ENCODE results near the gene MSI1. TPM values are rescaled to one million over a fixed set of nuclear protein-coding genes. Genes with fewer than 3 reads are reported as not detected.

The MSI1 gene
- 1 to 10 TPM in 1 of 4 donors, under 1 TPM in 1, not detected in 2; 0.33 to 1.6 TPM for total RNA-seq

- H3K36me3 ChIP-seq = no peaks in the 10 kb centered on the region
- intact Hi-C loops (cut with DNase I) = no loop called here
- H3K27me3 ChIP-seq = no peaks in the 10 kb centered on the region
- 0 to 1% methylated on average over 17 to 22 of the region's 119 CpGs for WGBS, 2 donors
- no peaks in the 10 kb centered on the region for H3K9me3 ChIP-seq
- no peak within 1 kb of the TSS for H3K27ac ChIP-seq
- TF ChIP-seq POLR2A (IDR thresholded peaks at IDR 0.05) = no peak
- TF ChIP-seq, protein P1, sequence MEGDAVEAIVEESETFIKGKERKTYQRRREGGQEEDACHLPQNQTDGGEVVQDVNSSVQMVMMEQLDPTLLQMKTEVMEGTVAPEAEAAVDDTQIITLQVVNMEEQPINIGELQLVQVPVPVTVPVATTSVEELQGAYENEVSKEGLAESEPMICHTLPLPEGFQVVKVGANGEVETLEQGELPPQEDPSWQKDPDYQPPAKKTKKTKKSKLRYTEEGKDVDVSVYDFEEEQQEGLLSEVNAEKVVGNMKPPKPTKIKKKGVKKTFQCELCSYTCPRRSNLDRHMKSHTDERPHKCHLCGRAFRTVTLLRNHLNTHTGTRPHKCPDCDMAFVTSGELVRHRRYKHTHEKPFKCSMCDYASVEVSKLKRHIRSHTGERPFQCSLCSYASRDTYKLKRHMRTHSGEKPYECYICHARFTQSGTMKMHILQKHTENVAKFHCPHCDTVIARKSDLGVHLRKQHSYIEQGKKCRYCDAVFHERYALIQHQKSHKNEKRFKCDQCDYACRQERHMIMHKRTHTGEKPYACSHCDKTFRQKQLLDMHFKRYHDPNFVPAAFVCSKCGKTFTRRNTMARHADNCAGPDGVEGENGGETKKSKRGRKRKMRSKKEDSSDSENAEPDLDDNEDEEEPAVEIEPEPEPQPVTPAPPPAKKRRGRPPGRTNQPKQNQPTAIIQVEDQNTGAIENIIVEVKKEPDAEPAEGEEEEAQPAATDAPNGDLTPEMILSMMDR (IDR thresholded peaks at IDR 0.05) = no peak
- H3K4me3 ChIP-seq (replicated peaks in 1 of 3) = peak within 1 kb of the TSS in 1 of 3 donors; percentile 36
- DNase-seq = peak in 1 of 2 donors; percentile 13
- H3K4me1 ChIP-seq = peaks cover 0 to 15% of the 10 kb centered on the region in 2 donors
Measured at GRCh38 chr12:120368789-120369602, at the start of gene MSI1. Gene MSI1 (minus strand): TSS chr12:120369164. CDS start chr12:120369091, 73 bp downstream.

GRCh38 chr12:120417917-120418580 is 49.1 kb upstream of the MSI1 start:
- Histone ChIP-seq H3K36me3 (no peaks in the 10 kb centered on the region), H3K27me3 (no peaks in the 10 kb centered on the region), H3K9me3 (no peaks in the 10 kb centered on the region), H3K4me3 (replicated peaks in 1 of 3) (no peak overlapping the region), H3K4me1 (no peaks in the 10 kb centered on the region), H3K27ac (no peak overlapping the region)
- intact Hi-C loops (cut with DNase I) = no loop called here
- no peak for TF ChIP-seq POLR2A (IDR thresholded peaks at IDR 0.05)
- TF ChIP-seq, protein P1 (IDR thresholded peaks at IDR 0.05) = no peak
- no peak for DNase-seq
- WGBS, 2 donors = 93 to 95% methylated on average over 4 of the region's 4 CpGs

DNA sequence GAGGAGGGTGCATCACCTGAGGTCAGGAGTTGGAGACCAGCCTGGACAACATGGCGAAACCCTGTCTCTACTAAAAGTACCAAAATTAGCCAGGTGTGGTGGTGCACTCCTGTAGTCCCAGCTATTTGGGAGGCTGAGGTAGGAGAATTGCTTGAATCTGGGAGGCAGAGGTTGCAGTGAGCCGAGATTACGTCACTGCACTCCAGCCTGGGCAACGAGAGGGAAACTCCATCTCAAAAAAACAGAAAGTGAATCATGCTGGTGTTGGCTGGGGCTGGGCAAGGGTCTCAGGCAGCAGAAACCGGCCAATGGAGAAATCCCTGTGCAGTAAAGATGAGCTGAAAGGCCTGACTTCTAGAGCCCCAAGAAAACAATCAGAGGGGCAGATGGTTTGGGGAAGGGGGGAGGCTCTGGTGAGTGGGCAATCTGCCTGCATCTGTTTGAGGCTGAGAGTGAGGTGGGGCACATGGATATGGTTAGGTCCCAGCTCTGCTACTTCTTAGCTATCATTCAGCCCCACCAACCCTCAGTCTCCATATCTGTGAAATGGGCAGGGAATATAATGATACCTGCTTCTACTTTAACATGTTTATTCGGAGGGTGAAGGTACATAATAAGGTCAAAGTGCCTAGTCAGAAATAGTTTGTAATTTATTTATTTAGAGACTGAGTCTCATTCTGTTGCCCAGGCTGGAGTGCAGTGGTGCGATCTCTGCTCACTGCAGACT is 47.7 kb upstream of the MSI1 start:
- no peaks in the 10 kb centered on the region for H3K27me3 ChIP-seq
- no peak overlapping the region for H3K27ac ChIP-seq
- no peaks in the 10 kb centered on the region for H3K36me3 ChIP-seq
- DNase-seq = no peak
- WGBS, 2 donors = 82 to 88% methylated on average over 7 of the region's 7 CpGs
- no peaks in the 10 kb centered on the region for H3K9me3 ChIP-seq
- TF ChIP-seq, protein P1 (IDR thresholded peaks at IDR 0.05) = no peak
- no peak for TF ChIP-seq POLR2A (IDR thresholded peaks at IDR 0.05)
- no peaks in the 10 kb centered on the region for H3K4me1 ChIP-seq
- intact Hi-C loops (cut with DNase I) = no loop called here
- H3K4me3 ChIP-seq (replicated peaks in 1 of 3) = no peak overlapping the region

DNA sequence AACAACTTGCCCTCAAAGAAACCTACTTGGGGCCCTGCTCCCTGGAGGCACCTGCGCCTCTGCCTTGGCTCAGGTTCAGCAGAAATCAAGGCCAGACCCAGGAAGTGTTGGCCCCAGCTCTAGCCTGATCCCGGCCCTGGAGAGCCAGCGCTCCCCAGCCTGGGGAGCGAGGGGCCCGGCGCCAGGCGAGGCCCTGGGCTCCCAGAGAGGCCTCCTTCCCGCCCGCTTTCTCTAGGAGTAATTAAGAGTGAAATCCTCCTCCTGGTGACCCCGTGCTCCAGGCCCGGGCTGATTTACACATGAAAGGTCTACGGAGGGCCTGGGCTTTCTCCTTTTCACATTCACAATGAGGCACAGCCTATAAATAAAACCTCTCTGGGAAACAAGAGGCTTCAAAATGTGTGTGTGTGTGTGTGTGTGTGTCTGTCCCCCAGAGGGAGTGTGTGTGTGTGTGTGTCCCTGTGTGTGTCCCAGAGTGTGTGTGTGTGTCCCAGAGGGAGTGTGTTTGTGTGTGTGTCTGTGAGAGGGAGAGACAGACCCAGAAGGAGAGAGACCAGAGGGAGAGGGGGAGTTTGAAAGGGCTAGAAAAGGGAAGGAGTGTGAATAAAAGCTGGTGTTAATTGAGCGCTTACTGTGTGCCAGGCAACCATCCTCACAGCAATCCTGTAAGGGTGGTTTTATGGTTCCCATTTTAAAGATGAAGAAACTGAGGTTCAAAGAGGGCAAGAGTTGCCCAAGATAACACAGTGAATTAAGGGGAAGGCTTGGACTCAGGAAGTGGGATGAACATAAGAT is 45.1 kb upstream of the MSI1 start:
- intact Hi-C loops (cut with DNase I) = no loop called here
- Histone ChIP-seq H3K36me3 (no peaks in the 10 kb centered on the region), H3K4me1 (no peaks in the 10 kb centered on the region), H3K27me3 (no peaks in the 10 kb centered on the region), H3K27ac (no peak overlapping the region), H3K9me3 (no peaks in the 10 kb centered on the region), H3K4me3 (replicated peaks in 1 of 3) (no peak overlapping the region)
- no peak for TF ChIP-seq POLR2A (IDR thresholded peaks at IDR 0.05)
- TF ChIP-seq, protein P1 (IDR thresholded peaks at IDR 0.05) = no peak
- DNase-seq = no peak
- WGBS, 2 donors = 37 to 44% methylated on average over 13 of the region's 13 CpGs

All from thyroid gland (tissue), 4 donors.